ENCODE data around the gene IPO11.

DNA sequence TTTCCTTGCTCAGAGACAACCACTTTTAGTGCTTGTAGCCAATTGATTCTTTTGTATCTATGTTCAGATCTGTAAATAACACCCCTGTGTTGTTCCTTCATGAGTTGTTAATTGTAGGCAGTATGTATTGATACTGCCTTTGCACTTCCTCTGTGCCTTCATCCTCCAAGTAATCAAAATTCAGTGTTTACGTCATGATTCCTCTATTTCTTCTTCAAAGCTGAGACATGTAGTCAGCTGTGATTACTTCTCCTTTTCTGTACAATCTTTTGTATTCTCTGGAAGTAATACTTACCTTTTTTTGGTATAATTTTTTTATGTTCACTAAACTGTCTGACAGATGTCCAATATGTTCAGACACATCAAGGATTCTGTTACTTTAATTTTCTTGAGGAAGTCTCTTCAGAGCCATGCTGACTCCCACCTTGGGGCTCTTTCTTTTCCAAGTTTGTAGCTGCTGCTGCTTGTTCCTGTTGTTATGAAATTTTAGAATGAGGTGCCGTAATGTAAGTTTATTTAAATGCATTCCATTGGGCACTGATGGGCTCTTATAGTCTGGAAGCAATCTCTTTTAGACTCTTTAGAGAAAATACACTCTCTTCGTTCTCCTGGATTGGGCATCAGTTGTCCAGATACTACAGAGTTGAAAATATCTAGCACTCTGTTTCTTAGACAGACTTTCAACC, 135.5 kb downstream of the IPO11 start:
- no peak for TF ChIP-seq EZH2 (IDR thresholded peaks at IDR 0.05; ENCODE audit: borderline replicate concordance, low read depth, low read length, poor library complexity, severe bottlenecking)
- TF ChIP-seq, protein P1, sequence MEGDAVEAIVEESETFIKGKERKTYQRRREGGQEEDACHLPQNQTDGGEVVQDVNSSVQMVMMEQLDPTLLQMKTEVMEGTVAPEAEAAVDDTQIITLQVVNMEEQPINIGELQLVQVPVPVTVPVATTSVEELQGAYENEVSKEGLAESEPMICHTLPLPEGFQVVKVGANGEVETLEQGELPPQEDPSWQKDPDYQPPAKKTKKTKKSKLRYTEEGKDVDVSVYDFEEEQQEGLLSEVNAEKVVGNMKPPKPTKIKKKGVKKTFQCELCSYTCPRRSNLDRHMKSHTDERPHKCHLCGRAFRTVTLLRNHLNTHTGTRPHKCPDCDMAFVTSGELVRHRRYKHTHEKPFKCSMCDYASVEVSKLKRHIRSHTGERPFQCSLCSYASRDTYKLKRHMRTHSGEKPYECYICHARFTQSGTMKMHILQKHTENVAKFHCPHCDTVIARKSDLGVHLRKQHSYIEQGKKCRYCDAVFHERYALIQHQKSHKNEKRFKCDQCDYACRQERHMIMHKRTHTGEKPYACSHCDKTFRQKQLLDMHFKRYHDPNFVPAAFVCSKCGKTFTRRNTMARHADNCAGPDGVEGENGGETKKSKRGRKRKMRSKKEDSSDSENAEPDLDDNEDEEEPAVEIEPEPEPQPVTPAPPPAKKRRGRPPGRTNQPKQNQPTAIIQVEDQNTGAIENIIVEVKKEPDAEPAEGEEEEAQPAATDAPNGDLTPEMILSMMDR (conservative IDR thresholded peaks at IDR 0.05; ENCODE audit: low read depth, low read length), result no peak

All from A673 (cell line).